Loucy (cell line): ENCODE results near the gene SUPT7L.

Experiments
- H2AFZ ChIP-seq: fragments of 200-600 bp; sonication (generic); 2 replicates; pipeline ENCODE4 v1.6.0; 2016; ENCODE audit warnings: antibody characterized with exemption, mild to moderate bottlenecking, low read length, moderate library complexity
- H3F3A ChIP-seq: fragments of 200-600 bp; 2 replicates; pipeline ENCODE4 v1.6.0; 2016; ENCODE audit warnings: antibody characterized with exemption, low read depth, mild to moderate bottlenecking
- H3K27me3 ChIP-seq: fragments of 200-600 bp; sonication (generic); 2 replicates; pipeline ENCODE4 v1.6.1; 2014; ENCODE audit warnings: low read length, mild to moderate bottlenecking; ENCODE audit not compliant: insufficient read depth, poor library complexity, severe bottlenecking
- H3K36me3 ChIP-seq: fragments of 200-600 bp; sonication (generic); 2 replicates; pipeline ENCODE4 v1.6.1; 2016; ENCODE audit warnings: low read length; ENCODE audit not compliant: insufficient read depth
- H3K4me1 ChIP-seq: fragments of 200-600 bp; sonication (generic); 2 replicates; pipeline ENCODE4 v1.5.1; 2014; ENCODE audit warnings: low read length, mild to moderate bottlenecking; ENCODE audit not compliant: insufficient read depth, poor library complexity, severe bottlenecking
- H3K4me2 ChIP-seq: fragments of 200-600 bp; sonication (generic); 2 replicates; pipeline ENCODE4 v1.6.0; 2014; ENCODE audit warnings: antibody characterized with exemption, low read length, low read depth, mild to moderate bottlenecking; ENCODE audit not compliant: poor library complexity, severe bottlenecking
- H3K4me3 ChIP-seq: fragments of 200-600 bp; sonication (generic); 2 replicates; pipeline ENCODE4 v1.5.1; 2014; ENCODE audit warnings: low read length, mild to moderate bottlenecking, mixed read lengths; ENCODE audit not compliant: poor library complexity, severe bottlenecking
- H3K79me2 ChIP-seq: fragments of 200-600 bp; sonication (generic); 2 replicates; pipeline ENCODE4 v1.6.1; 2014; ENCODE audit warnings: low read length; ENCODE audit not compliant: insufficient read depth
- H3K9ac ChIP-seq: fragments of 200-600 bp; sonication (generic); 2 replicates; pipeline ENCODE4 v1.6.0; 2014; ENCODE audit warnings: mild to moderate bottlenecking, low read depth, low read length, moderate library complexity; ENCODE audit not compliant: poor library complexity, severe bottlenecking
- H3K9me2 ChIP-seq: fragments of 200-600 bp; sonication (generic); replicated peaks from 2 replicates; pipeline ENCODE4 v1.6.1; 2016; ENCODE audit warnings: low read depth, low read length, mixed read lengths
- H3K9me3 ChIP-seq: fragments of 200-600 bp; sonication (generic); 2 replicates; pipeline ENCODE4 v1.6.1; 2014; ENCODE audit warnings: mild to moderate bottlenecking, antibody characterized with exemption, low read length, low read depth; ENCODE audit not compliant: insufficient read depth
- H4K20me1 ChIP-seq: fragments of 200-600 bp; sonication (generic); 2 replicates; pipeline ENCODE4 v1.6.0; 2014; ENCODE audit warnings: antibody characterized with exemption, low read length, mild to moderate bottlenecking; ENCODE audit not compliant: insufficient read depth, poor library complexity, severe bottlenecking
- EZH2phosphoT487 ChIP-seq: fragments of 200-600 bp; IDR thresholded peaks from 2 replicates; pipeline ENCODE4 v1.6.1; 2018; ENCODE audit warnings: antibody characterized with exemption, mild to moderate bottlenecking, moderate library complexity, borderline replicate concordance
- TF ChIP-seq, protein P1 (sequence below): fragments of 200-600 bp; sonication (generic); conservative IDR thresholded peaks from 2 replicates; pipeline ENCODE4 v1.5.1; 2014; ENCODE audit warnings: mild to moderate bottlenecking, antibody characterized with exemption, low read length

SUPT7L gene

DNA sequence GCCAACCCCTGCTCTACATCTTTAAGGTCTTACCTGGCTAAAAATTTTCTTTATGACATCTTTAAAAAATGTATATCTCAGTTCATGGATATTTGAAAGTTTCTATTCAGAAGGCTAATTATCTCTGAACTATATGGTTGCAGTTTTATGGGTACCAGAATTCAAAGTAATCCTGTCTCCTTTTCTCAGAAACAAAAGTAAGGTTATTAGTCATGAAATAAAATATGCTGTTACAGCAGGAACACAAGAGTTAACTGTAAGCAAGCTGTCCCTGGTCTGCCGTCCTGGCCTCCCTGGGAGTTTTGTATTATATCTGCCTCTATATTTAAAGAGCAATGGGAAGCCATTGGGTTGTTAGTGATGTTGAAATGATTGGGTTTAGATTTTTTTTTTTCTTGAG lies 34.2 kb upstream of the SUPT7L start:
- TF ChIP-seq, protein P1, sequence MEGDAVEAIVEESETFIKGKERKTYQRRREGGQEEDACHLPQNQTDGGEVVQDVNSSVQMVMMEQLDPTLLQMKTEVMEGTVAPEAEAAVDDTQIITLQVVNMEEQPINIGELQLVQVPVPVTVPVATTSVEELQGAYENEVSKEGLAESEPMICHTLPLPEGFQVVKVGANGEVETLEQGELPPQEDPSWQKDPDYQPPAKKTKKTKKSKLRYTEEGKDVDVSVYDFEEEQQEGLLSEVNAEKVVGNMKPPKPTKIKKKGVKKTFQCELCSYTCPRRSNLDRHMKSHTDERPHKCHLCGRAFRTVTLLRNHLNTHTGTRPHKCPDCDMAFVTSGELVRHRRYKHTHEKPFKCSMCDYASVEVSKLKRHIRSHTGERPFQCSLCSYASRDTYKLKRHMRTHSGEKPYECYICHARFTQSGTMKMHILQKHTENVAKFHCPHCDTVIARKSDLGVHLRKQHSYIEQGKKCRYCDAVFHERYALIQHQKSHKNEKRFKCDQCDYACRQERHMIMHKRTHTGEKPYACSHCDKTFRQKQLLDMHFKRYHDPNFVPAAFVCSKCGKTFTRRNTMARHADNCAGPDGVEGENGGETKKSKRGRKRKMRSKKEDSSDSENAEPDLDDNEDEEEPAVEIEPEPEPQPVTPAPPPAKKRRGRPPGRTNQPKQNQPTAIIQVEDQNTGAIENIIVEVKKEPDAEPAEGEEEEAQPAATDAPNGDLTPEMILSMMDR: no peak
- no peak for TF ChIP-seq EZH2phosphoT487
- H3K9me3 ChIP-seq: no peaks in the 10 kb centered on the region
- H2AFZ ChIP-seq: no peak overlapping the region
- H3K4me3 ChIP-seq: no peak overlapping the region
- no peaks in the 10 kb centered on the region for H4K20me1 ChIP-seq
- H3K79me2 ChIP-seq: no peaks in the 10 kb centered on the region
- no peaks in the 10 kb centered on the region for H3K4me1 ChIP-seq
- H3K4me2 ChIP-seq: no peak overlapping the region
- no peak overlapping the region for H3K9ac ChIP-seq
- no peaks in the 10 kb centered on the region for H3F3A ChIP-seq
- no peaks in the 10 kb centered on the region for H3K27me3 ChIP-seq
- H3K9me2 ChIP-seq: no peaks in the 10 kb centered on the region
- peaks cover 18% of the 10 kb centered on the region; the same call in 1 of the 2 replicates for H3K36me3 ChIP-seq

DNA sequence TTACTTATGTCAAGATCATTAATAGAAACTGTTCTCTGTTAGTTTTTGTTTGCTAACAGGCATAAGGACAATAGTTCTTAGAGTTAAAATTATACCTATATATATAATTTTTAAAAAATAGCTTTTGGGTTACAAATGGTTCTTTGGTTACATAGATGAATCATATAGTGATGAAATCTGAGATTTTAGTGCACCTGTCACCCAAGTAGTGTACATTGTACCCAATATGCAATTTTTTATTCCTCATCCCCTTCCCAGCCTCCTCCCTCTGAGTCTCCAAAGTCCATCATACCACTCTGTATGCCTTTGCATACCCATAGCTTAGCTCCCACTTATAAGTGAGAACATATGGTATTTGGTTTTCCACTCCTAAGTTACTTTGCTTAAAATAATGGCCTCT lies 26.6 kb upstream of the SUPT7L start:
- no peaks in the 10 kb centered on the region for H3K9me3 ChIP-seq
- TF ChIP-seq, protein P1: no peak
- no peak for TF ChIP-seq EZH2phosphoT487
- H3K36me3 ChIP-seq: peaks cover 17% of the 10 kb centered on the region; the same call in 1 of the 2 replicates
- H3K27me3 ChIP-seq: no peaks in the 10 kb centered on the region
- no peak overlapping the region for H3K9ac ChIP-seq
- peaks cover 5% of the 10 kb centered on the region for H3K4me1 ChIP-seq
- H2AFZ ChIP-seq: no peak overlapping the region
- H3K79me2 ChIP-seq: no peaks in the 10 kb centered on the region
- H3K9me2 ChIP-seq: no peaks in the 10 kb centered on the region
- H3K4me3 ChIP-seq: no peak overlapping the region
- peaks cover 3% of the 10 kb centered on the region for H3F3A ChIP-seq
- H3K4me2 ChIP-seq: no peak overlapping the region
- no peaks in the 10 kb centered on the region for H4K20me1 ChIP-seq

DNA sequence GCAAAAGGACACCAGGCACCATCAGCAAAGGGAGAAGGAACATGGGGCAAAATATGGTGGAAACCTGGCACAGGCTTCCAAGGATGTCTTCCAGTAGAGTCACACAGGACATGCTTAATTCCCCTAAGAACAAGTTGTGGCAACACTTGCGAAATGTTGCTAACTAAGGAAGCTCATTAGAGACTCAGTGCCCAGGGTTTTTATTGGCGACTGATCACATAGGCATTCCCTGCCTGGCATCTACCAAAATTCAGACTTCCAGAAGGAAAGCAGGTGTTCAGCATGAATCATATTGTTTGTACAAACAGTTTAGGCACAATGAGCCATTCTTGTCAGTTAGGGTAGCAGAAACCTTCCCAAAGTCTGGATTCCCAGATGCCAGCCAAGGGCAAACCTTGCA lies 26.0 kb upstream of the SUPT7L start:
- Histone ChIP-seq H3K4me3 (no peak overlapping the region), H2AFZ (no peak overlapping the region), H3K9me3 (no peaks in the 10 kb centered on the region), H3K4me2 (no peak overlapping the region), H3K9ac (no peak overlapping the region), H3K27me3 (no peaks in the 10 kb centered on the region), H3F3A (peaks cover 3% of the 10 kb centered on the region), H3K36me3 (peaks cover 15% of the 10 kb centered on the region; the same call in 1 of the 2 replicates), H3K79me2 (no peaks in the 10 kb centered on the region), H4K20me1 (no peaks in the 10 kb centered on the region), H3K9me2 (no peaks in the 10 kb centered on the region), H3K4me1 (peaks cover 11% of the 10 kb centered on the region)
- TF ChIP-seq EZH2phosphoT487: no peak
- TF ChIP-seq, protein P1: no peak
